Subcutaneous adipose tissue (tissue), 4 donors: ENCODE data around the gene SENP7. TPM values are rescaled to one million over a fixed set of nuclear protein-coding genes. Genes with fewer than 3 reads are reported as not detected.

ENCODE experiments used
- CTCF ChIP-seq: fragments of 450-650 bp; IDR thresholded peaks from one replicate; pipeline ENCODE4 v1.5.1; 2016; ENCODE audit warnings: low read depth, mild to moderate bottlenecking, control low read depth, antibody characterized with exemption, moderate library complexity
- total RNA-seq, 4 donors: library from RNA; depleted of rRNA; stranded (reverse); fragments of >200 nt; gene quantifications; one replicate each; pipeline ENCODE4 v1.1.0, GENCODE V29; 2016

The SENP7 gene
- 10 to 100 TPM; 22.6 to 40.5 (median 29.2) TPM for total RNA-seq

- TF ChIP-seq CTCF: no peak
These were observed at the start of gene SENP7 for GRCh38 chr3:101512646-101513418. TSS of gene SENP7 (minus strand) at chr3:101513212. CDS start at chr3:101513130, 82 bp downstream.

- no peak for TF ChIP-seq CTCF
These were observed 48.8 kb upstream of the SENP7 start, which contains the start of gene TRMT10C for GRCh38 chr3:101561630-101562328. TSS of gene TRMT10C (plus strand) at chr3:101561868. CDS start at chr3:101564782, 2,914 bp downstream.

GRCh38 chr3:101556064-101556463 is 43.1 kb upstream of the SENP7 start:
- no peak for TF ChIP-seq CTCF

GRCh38 chr3:101549473-101549872 is 36.5 kb upstream of the SENP7 start:
- TF ChIP-seq CTCF: no peak

- no peak for TF ChIP-seq CTCF
These were observed 35.6 kb upstream of the SENP7 start for GRCh38 chr3:101548527-101549105.

- no peak for TF ChIP-seq CTCF
These were observed 31.3 kb upstream of the SENP7 start for GRCh38 chr3:101544161-101544850.
